DOHH2 (cell line): ENCODE measurements around the gene DMXL1.

Source experiments
- CTCF ChIP-seq: fragments of 200-600 bp; sonication (generic); IDR thresholded peaks from one replicate; pipeline ENCODE4 v1.5.1; 2014; ENCODE audit warnings: antibody characterized with exemption, mild to moderate bottlenecking, low read depth, low read length; ENCODE audit not compliant: poor library complexity, severe bottlenecking
- EZH2phosphoT487 ChIP-seq: fragments of 200-600 bp; sonication (generic); IDR thresholded peaks from 2 replicates; pipeline ENCODE4 v1.6.1; 2017; ENCODE audit warnings: borderline replicate concordance, mild to moderate bottlenecking, antibody characterized with exemption, low read length, moderate library complexity, mixed read lengths

GRCh38 chr5:119179857-119180641 lies 109.2 kb downstream of the DMXL1 start:
- no peak for TF ChIP-seq CTCF
- TF ChIP-seq EZH2phosphoT487: no peak
